NCI-H2107 treated with DMSO at 0.1 percent for 48 hours (cell line): Measurements from ENCODE around the gene WDFY1.
A peak's percentile ranks its signal among the peaks of the same experiment; 100 is the strongest.
"Not testable (repeated sequence)": the region's sequence is repeated elsewhere in the genome, so short reads cannot be mapped to it uniquely, and the experiment has no call there.

Source experiments
- DNase-seq: peaks from one replicate; lab custom pipeline; 2025; ENCODE audit not compliant: unreplicated experiment; lab: John Stamatoyannopoulos, UW

Gene WDFY1

GRCh38 chr2:223959688-223960087 is 14.6 kb upstream of the WDFY1 start:
- no peak for DNase-seq

DNA sequence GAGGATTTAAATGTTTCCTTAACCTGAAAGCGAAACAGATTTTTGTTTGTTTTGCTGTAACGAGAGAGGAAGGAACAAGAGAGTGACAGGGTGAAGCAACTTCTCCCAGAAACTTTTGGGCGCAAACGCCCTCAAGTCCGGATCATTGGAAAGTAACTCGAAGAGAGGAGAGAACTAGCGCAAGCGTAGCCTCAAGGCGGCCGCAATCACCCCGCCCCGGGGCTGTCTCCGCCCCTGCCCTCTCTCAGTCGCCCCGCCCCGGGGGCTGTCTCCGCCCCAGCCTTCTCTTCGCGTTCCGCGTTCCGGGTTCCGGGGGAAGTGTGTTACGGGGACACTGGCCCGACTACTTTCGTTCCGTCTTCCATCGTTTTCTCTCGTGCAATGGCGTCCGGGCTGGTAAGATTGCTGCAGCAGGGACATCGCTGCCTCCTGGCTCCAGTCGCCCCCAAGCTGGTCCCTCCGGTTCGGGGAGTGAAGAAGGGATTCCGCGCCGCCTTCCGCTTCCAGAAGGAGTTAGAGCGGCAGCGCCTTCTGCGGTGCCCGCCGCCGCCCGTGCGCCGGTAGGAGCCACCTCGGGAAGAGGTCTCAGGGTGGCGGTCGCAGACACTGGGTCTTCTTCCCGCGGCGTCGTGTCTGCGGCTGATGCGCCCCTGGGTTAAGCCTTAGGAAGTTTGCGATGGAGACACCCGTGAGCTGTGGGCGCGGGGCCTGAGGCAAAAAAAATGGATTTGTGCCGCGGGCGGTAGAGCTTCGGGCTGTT is 12.1 kb upstream of the WDFY1 start, which contains the start of gene MRPL44:
MRPL44 (plus strand) TSS at position 372 of the 760 bp plus-strand sequence; CDS start at position 382, 10 bp downstream.
- DNase-seq = peak; percentile 82

DNA sequence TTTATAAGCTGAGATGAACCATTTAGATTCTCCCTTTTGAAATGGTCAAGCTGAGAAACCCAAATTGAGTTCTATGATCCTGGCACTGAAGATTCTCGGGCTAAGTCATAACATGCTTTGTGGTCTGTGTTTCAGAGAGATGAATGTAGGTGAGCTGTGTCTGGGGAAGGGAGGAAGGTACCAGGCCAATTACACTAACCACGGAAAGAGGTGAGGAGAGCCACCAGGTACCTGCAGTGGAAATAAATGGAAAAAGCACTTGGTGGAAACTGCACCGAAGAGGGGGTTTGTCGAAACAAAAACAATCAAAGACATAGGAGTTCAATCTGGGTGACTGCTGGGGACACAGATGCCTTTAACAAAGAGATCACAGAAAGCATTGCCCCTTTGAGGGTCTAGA is 11.2 kb upstream of the WDFY1 start:
- DNase-seq = no peak

- no peak for DNase-seq
Observed at GRCh38 chr2:223954401-223954800, 9.3 kb upstream of the WDFY1 start.

DNA sequence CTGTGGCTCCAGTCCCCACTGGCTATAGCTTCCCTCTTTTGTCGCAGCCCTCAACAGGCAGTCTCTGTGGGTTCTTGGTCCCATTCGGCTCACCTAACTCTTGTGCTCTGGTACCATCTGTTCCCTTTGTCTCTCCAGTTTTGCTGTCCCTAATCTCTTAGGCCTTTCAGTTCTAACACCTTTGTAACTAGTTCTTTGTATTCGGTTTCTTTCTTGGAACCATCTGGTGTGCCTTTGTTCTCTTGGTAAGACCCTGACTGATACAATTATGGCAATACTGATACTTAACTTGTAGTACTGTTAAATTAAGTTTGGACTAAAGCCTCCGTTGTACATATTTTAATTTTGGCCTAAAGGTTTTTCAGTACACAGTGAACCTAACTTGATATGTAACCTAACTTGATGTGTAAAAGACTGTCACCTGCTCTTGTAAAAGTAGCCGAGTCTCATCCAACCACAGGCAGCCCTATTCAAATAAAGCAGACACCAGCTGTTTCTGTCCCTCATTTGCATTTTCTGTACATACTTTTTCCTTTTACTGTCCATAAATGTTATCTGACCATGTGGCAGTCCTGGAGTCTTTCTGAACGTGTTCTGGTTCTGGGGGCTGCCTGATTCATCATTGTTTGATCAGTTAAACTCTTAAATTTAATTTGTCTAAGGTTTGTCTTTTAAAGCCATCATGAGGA is 7.3 kb upstream of the WDFY1 start:
- DNase-seq = peak; percentile 69

DNA sequence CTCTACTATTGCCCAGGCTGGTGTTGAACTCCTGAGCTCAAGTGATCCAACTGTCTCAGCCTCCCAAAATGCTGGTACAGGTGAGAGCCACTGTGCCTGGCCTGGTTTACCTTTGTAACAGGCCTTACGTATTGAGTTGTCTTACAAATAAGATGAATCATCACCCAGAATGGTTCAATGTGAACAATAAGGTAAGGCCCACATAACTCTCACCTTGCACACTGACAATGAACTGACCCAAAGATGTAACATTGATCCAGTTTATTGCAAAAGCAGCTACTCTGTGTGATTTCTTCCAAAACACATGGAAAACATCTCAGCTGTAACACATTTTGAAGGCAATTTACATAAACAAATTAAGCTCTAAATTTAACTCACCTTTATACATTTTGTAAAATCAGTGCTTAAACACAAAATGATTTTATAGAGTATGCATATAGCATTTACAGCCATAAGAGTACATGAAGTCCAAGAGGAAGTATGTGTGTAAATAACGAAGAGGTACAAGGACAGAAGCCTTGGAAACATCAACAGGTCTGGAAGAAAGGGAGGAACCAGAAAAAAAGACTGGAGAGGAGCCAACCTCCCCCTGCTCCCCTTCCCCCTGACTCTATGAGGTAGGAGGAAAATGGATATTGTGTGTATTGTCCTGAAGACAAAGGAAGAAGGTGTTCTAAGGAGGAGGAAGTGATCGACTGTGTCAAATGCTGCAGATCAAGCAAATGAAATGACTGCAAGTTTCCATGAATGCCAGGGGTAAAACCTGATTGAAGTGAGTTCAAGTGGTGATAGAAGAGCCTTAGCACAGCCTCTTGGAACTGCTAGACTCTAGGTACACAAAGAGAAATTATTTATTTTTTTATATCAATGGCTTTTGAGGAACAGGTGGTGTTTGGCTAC is 5.6 kb upstream of the WDFY1 start:
- no peak for DNase-seq

DNA sequence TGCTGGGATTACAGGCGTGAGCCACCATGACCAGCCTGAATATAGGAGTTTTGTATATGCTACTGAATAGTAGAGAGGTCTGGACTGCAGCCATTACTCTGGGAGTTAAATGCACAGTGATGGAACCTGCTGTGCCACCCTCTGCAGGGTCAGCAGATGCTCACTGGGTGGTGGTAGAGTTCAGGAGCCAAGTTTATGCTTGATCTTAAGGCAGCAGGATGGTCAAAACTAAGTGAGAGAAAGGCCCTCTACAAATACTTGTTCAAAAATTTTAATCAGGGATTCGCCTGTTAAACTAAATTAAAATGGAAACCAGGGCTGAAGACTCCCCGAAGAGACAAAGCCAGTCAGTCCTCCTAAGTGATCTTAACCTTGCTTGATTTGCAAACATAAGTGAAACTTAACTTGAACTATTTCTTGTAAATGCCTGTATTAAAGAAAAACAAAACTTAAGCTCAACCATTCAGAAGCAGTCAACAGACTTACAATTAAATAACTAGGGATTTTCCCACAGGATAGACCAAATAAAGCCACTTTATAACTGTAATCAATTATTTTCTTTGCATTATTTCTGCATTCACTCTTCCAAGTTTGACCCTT is 4.2 kb upstream of the WDFY1 start:
- DNase-seq = no peak

- DNase-seq = peak; percentile 38
Observed at GRCh38 chr2:223947711-223948205, 2.6 kb upstream of the WDFY1 start.

GRCh38 chr2:223945755-223946154 is 620 bp upstream of the WDFY1 start:
- no peak for DNase-seq

GRCh38 chr2:223944166-223944702 is 901 bp downstream of the WDFY1 start:
- no peak for DNase-seq

- DNase-seq = no peak
Observed at GRCh38 chr2:223943561-223944008, 1.6 kb downstream of the WDFY1 start.

DNA sequence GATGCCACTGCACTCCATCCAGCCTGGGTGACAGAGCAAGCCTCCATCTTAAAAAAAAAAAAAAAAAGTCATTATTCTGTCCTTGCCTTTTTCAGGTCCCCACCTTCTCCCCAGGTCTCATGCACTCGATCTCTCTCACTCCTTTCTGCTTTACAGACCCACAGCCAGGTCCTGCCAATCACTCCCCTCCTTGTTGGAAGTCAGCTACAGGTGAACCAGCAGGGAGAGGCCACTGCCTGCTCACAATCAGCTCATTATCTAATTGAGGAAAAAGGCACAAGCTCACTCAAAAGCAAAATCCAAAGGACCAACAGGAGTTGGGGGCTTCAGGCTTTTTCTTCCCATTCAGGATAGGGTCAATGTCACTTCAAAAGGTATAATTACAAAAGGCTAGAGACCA is 2.0 kb downstream of the WDFY1 start:
- no peak for DNase-seq

DNA sequence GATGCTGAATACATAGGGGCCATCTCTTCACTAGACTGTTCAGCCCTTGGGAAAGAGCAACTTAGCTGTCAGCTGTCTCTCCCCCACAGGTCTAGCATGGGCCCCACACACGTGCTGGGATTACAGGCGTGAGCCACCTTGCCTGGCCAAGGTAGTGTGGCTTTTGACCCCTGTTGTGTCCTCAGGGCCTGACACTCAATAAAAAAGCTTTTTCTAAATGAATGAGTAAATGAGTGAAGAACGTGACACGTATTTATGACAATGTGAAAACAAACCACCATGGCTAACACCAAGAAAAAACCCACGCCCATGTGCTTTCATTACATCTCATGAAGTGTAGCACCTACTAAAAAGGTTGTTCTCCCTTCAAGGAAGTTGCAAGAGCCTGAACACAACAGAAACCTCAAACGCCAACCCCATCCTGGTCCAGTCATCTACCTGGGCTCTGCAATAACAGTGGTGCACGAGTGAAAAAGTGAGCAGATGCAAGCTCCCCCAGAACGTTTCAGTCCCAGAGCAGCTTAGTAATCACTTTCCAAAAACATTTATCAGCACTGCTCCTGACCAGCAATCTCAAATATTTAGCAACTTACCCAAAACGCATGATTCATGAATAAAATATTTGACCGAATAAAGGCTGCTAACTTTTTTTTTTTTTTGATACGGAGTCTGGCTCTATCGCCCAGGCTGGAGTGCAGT is 3.4 kb downstream of the WDFY1 start:
- no peak for DNase-seq

DNA sequence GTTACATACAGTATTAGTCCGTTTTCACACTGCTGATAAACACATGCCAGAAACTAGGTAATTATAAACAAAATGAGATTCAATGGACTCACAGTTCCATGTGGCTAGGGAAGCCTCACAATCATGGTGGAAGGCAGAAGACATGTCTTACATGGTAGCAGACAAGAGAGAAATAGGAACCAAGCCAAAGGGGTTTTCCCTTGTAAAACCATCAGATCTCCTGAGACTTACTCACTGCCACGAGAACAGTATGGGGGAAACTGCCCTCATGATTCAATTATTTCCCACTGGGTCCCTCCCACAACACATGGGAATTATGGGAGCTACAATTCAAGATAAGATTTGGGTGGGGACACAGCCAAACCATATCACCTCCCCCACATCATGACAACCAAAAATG is 5.7 kb downstream of the WDFY1 start:
- DNase-seq = not testable (repeated sequence)

- DNase-seq = no peak
Observed at GRCh38 chr2:223937535-223937934, 7.6 kb downstream of the WDFY1 start.

- no peak for DNase-seq
Observed at GRCh38 chr2:223936862-223937326, 8.2 kb downstream of the WDFY1 start.

GRCh38 chr2:223935459-223936125 is 9.5 kb downstream of the WDFY1 start:
- no peak for DNase-seq

DNA sequence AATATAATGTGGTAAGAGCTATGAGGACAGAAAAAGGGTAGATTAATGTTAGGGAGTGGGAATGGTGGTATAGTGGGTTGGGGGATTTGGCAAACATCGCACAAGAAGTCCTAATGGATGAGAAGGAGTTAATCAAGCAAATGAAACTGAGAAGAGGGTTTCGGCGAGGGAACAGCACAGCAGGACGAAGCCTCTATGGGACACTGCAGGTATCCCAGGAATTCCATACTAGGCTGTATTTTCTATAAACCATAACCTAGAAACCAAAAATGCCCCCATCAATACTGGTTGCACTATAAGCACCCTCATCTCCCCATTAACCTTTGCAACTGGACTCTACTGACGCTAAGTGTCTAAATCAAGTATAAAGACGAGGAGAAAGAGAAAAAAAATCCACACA is 10.3 kb downstream of the WDFY1 start:
- DNase-seq = no peak
